Activated CD8-positive, alpha-beta T cell treated with anti-CD3 and anti-CD28 coated beads, Interleukin-2, amount 10 ng/mL, durations not matched to agents 7 days and 5 days (primary cell): ENCODE results near the gene BEGAIN. TPM values are rescaled to one million over a fixed set of nuclear protein-coding genes. Genes with fewer than 3 reads are reported as not detected.

Experiments
- ATAC-seq: fragments of 150-1000 bp; cut with Tn5 transposase; one replicate; pipeline ENCODE4 v1.10.0; 2021; ENCODE audit warnings: moderate library complexity
- CTCF ChIA-PET: fragments of 350-600 bp; sonication (Branson Sonifier 250); formaldehyde crosslinking; loops from one replicate; lab custom pipeline; 2021; ENCODE audit warnings: antibody characterized with exemption; lab: Charles Lee
- POLR2A ChIA-PET: fragments of 350-600 bp; sonication (Branson Sonifier 250); formaldehyde crosslinking; loops from one replicate; lab custom pipeline; 2021; ENCODE audit warnings: antibody characterized with exemption; lab: Charles Lee
- DNase-seq: peaks from one replicate; pipeline ENCODE4 v3.0.0-alpha.2; 2020
- H3K27ac Mint-ChIP-seq: one replicate; pipeline ENCODE4 v1.8.0; 2021; ENCODE audit warnings: mild to moderate bottlenecking, mixed read lengths
- H3K27me3 Mint-ChIP-seq: one replicate; pipeline ENCODE4 v1.8.0; 2021; ENCODE audit warnings: low read depth, mixed read lengths
- H3K36me3 Mint-ChIP-seq: one replicate; pipeline ENCODE4 v1.8.0; 2021; ENCODE audit warnings: low read depth, mixed read lengths
- H3K4me1 Mint-ChIP-seq: one replicate; pipeline ENCODE4 v1.8.0; 2021; ENCODE audit warnings: low read depth, mixed read lengths
- H3K4me3 Mint-ChIP-seq: one replicate; pipeline ENCODE4 v1.8.0; 2021; ENCODE audit warnings: mild to moderate bottlenecking, mixed read lengths
- H3K9me3 Mint-ChIP-seq: one replicate; pipeline ENCODE4 v1.8.0; 2022; ENCODE audit warnings: mixed read lengths; ENCODE audit not compliant: insufficient read depth
- total RNA-seq, 2 experiments: library from RNA; stranded (reverse); gene quantifications; one replicate each; pipeline ENCODE4 v1.2.3, GENCODE V29; 2021

BEGAIN gene
- total RNA-seq, 2 experiments from 2014 or later: 0.70 to 1.2 TPM

DNA sequence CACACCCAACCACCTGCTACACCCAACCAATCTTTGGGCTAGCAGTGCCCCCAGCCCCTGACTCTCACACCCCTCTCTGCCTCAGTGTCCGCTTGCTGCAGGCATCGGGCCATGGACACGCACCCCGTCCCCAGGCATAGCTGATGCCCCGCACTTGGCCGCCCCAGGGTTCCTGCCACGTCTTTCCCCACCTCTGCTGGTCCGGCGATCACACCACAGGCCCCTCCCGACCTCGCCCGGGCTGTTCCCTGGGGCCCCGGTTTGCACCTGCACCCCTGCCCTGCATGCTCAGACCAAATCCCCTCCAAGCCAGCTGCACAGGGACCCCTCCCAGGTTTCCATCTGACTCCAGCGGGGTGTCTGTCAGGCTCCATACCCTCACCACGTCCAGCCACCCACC, 38.3 kb downstream of the BEGAIN start:
- POLR2A ChIA-PET: interaction anchor here (1.1 kb wide), 1 partner anchor 97 kb away, joined by 4 read pairs; no protein-coding TSS in a partner anchor
- H3K4me3 Mint-ChIP-seq: no peak overlapping the region
- no peaks in the 10 kb centered on the region for H3K9me3 Mint-ChIP-seq
- CTCF ChIA-PET: no interaction called here
- H3K27ac Mint-ChIP-seq: no peak overlapping the region
- peaks cover 36% of the 10 kb centered on the region for H3K4me1 Mint-ChIP-seq
- no peaks in the 10 kb centered on the region for H3K36me3 Mint-ChIP-seq
- DNase-seq (no peak), ATAC-seq (no peak)
- H3K27me3 Mint-ChIP-seq: peaks cover 4% of the 10 kb centered on the region

DNA sequence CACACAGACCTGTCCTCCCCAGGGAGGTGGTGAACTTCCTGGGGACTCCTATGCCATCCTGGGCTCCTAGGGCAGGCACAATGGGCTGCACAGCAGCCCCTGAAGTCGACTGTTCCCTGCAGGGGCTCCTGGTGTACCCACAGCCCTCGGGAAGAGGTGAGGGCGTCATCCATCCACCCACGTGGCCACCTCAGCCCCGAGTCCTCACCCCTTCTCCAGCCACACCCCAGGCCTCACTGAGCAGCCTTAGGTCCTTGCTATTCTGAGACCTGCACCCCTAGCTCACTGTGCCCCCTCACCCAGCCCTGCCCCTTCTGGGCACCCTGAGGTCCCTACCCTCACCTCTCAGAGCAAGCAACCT, 38.9 kb downstream of the BEGAIN start:
- ChIA-PET CTCF (no interaction called here), POLR2A (interaction anchor here (1.1 kb wide), 1 partner anchor 97 kb away, joined by 4 read pairs; no protein-coding TSS in a partner anchor)
- H3K4me3 Mint-ChIP-seq: peak overlapping the region; percentile 28
- H3K27me3 Mint-ChIP-seq: peaks cover 4% of the 10 kb centered on the region
- no peak for ATAC-seq
- H3K4me1 Mint-ChIP-seq: peaks cover 36% of the 10 kb centered on the region
- no peak for DNase-seq
- peak overlapping the region; percentile 66 for H3K27ac Mint-ChIP-seq
- H3K36me3 Mint-ChIP-seq: no peaks in the 10 kb centered on the region
- no peaks in the 10 kb centered on the region for H3K9me3 Mint-ChIP-seq

DNA sequence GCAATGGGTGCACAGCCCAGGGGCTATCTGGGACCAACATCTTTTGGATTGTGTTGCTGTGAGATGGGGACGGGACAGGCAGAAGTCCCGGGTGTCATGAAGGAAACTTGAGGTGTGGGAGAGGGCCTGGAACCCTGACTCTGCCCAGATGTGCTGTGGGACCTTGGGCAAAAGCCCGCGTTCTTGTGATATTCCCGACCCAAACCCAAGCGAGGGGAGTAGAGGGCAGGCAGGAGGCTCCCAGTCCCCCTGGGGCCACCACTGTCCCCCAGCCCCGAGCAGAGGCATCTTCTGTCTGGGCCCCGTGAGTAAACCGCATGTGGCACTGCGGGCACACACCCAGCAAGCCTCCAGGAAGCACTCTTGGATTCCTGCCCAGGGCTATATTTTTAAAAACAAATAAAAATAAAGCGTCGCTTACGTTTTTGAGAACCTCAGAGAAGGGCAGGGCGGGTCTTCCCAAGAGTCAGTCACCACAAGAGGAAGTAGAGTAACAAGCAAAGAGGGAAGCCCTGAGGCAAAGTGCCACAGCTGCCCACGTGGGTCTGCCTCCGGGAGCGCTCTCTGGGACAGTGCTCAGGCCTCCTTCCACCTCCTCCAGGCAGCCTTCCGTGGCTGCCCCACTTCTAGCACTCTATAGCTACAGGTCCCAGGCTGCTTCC, 39.5 kb downstream of the BEGAIN start:
- ChIA-PET CTCF (no interaction called here), POLR2A (interaction anchor here (1.1 kb wide), 1 partner anchor 98 kb away, joined by 4 read pairs; no protein-coding TSS in a partner anchor)
- H3K27ac Mint-ChIP-seq: peak overlapping the region; percentile 66

DNA sequence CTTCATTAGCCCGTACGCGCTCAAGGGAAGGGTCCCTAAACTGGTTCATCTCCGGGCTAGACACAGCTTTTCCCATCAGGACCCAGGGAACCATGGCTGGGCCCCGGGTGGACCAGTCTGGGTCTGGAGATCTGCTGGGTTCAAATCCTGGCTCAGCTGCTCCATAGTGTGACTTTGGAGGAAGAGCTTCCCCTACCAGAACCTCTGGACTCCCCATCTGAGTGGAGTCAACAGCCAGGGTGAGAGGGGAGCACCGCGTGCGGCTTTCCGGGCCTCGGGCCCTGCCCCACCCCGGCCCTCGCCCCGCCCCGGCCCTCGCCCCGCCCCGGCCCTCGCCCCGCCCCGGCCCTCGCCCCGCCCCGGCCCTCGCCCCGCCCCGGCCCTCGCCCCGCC, 41.2 kb downstream of the BEGAIN start:
- ATAC-seq: peak; percentile 52
- peak overlapping the region; percentile 52 for H3K27ac Mint-ChIP-seq
- ChIA-PET CTCF (interaction anchor here (1.4 to 5.5 kb wide), 4 partner anchors 100 to 163 kb away, joined by 4 to 34 read pairs (median 9); no protein-coding TSS in a partner anchor), POLR2A (interaction anchor here (0.7 to 0.8 kb wide), 2 partner anchors 95 to 99 kb away, joined by 3 read pairs; no protein-coding TSS in a partner anchor)
- no peak overlapping the region for H3K4me3 Mint-ChIP-seq
- peaks cover 4% of the 10 kb centered on the region for H3K27me3 Mint-ChIP-seq
- H3K9me3 Mint-ChIP-seq: no peaks in the 10 kb centered on the region
- H3K4me1 Mint-ChIP-seq: peaks cover 36% of the 10 kb centered on the region
- DNase-seq: no peak
- H3K36me3 Mint-ChIP-seq: no peaks in the 10 kb centered on the region

More for the DNA sequence above, 39.5 kb downstream of the BEGAIN start:
- ATAC-seq: peak; percentile 28
- peak overlapping the region; percentile 76 for H3K4me3 Mint-ChIP-seq
- H3K9me3 Mint-ChIP-seq: no peaks in the 10 kb centered on the region
- peaks cover 4% of the 10 kb centered on the region for H3K27me3 Mint-ChIP-seq
- DNase-seq: peak; percentile 48
- no peaks in the 10 kb centered on the region for H3K36me3 Mint-ChIP-seq
- peaks cover 36% of the 10 kb centered on the region for H3K4me1 Mint-ChIP-seq

DNA sequence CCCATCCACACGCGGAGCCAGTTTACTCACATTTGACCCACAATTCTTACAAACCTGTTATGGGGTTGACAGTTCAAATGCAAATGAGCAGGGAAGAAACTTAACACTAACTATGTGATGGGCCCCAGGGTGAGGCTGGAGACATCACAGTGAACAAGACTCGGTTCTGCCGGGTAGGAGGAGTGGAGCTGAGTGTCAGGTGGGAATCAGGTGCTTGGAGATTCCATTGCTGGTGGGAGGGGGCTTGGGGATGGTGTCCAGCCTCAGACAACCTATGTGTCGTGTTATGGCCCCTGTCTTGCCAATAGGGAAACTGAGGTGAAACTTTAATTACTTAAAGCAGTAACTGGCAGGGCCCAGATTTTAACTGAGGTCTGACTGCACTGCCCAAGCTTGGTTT, 41.9 kb downstream of the BEGAIN start:
- Mint-ChIP-seq H3K4me3 (no peak overlapping the region), H3K9me3 (no peaks in the 10 kb centered on the region), H3K27ac (no peak overlapping the region), H3K4me1 (peaks cover 36% of the 10 kb centered on the region), H3K27me3 (peaks cover 4% of the 10 kb centered on the region), H3K36me3 (no peaks in the 10 kb centered on the region)
- POLR2A ChIA-PET: no interaction called here
- ATAC-seq: no peak
- CTCF ChIA-PET: interaction anchor here (1.4 to 5.5 kb wide), 4 partner anchors 100 to 162 kb away, joined by 4 to 34 read pairs (median 9); no protein-coding TSS in a partner anchor
- no peak for DNase-seq

DNA sequence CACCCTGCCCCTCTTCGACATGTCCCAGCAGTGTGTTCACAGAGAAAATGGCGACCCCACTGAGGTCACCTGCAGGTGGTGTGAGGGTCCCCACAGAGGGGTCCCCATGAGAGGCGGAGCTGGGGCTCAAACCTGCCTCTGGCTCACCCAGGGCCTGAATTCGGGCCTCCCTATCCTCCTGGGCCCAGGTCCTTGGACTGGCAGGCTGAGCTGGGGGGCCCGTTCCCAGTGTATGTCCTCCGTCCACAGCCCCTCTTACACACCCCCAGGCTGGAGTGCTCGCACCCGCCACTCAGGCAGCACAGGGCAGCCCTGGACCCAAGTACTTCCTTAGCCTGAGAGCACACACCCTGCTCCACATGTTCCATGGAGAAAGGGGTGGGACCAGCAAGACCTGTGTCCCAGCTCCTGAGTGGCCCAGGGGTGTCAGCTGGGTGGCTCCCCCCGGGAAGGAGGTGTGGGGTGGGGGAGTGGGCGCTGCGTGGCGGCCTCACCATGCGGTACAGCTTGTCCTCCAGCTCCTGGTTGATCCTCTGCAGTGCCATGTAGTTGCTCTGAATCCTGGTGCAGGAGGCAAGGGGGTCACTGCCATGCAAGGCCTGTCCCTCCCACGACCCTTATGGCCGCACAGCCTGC, 42.6 kb downstream of the BEGAIN start:
- DNase-seq (no peak), ATAC-seq (no peak)
- Mint-ChIP-seq H3K4me3 (no peak overlapping the region), H3K36me3 (no peaks in the 10 kb centered on the region), H3K9me3 (no peaks in the 10 kb centered on the region), H3K27ac (no peak overlapping the region), H3K4me1 (peaks cover 36% of the 10 kb centered on the region), H3K27me3 (peaks cover 4% of the 10 kb centered on the region)
- CTCF ChIA-PET: interaction anchor here (0.7 to 5.5 kb wide), 3 partner anchors 101 to 160 kb away, joined by 3 to 34 read pairs (median 8); no protein-coding TSS in a partner anchor
- POLR2A ChIA-PET: no interaction called here

DNA sequence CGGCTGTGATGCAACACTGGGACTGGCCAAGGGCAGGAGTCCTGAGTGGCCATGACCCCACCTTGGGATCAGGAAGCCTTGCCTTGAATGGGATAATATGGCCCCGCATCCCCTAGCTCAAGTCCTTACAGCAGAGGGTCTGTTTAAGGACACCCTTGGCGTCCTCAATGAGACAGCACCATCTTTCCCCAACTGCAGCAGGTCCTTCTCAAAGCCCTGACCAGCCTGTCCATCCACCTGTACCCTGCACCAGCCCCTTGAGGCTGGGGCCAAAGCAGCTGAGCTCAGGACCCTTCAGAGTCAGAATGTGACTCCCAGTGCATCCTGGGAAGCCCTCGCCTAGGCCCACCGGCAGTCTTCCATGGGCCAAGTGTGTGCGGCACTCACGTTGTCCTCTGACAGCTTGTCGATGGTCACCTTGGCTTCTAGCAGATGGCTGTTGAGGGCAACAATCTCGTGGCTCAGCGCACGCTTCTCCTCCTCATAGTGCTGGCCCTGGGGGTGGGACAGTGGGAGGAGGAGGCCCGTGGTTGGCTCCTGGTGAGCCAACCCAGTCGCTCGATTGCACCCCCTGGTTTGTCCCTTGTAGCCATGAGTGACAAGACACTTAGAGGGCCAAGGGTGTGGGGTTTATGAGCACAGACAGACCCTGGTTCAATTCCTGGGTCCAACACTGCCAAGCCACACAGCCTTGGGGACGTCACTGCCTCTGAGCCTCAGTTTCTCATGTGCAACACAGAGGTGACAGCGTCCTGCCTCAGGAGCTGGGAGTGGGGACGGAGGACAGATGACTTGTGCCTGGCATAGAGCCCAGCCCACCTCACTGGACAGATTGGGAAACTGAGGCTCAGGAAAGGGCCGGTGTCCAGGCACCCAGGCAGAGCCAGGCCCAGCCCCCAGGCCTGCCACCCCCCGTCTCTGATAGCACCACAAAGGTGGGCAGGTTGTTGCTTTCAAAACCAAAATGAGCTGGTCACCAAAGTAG, 43.5 kb downstream of the BEGAIN start:
- POLR2A ChIA-PET: no interaction called here
- H3K9me3 Mint-ChIP-seq: no peaks in the 10 kb centered on the region
- peaks cover 31% of the 10 kb centered on the region for H3K4me1 Mint-ChIP-seq
- H3K4me3 Mint-ChIP-seq: no peak overlapping the region
- ATAC-seq (no peak), DNase-seq (no peak)
- H3K27me3 Mint-ChIP-seq: peaks cover 4% of the 10 kb centered on the region
- H3K36me3 Mint-ChIP-seq: no peaks in the 10 kb centered on the region
- H3K27ac Mint-ChIP-seq: no peak overlapping the region
- CTCF ChIA-PET: interaction anchor here (2.3 to 5.5 kb wide), 2 partner anchors 102 to 159 kb away, joined by 8 to 34 read pairs; no protein-coding TSS in a partner anchor

DNA sequence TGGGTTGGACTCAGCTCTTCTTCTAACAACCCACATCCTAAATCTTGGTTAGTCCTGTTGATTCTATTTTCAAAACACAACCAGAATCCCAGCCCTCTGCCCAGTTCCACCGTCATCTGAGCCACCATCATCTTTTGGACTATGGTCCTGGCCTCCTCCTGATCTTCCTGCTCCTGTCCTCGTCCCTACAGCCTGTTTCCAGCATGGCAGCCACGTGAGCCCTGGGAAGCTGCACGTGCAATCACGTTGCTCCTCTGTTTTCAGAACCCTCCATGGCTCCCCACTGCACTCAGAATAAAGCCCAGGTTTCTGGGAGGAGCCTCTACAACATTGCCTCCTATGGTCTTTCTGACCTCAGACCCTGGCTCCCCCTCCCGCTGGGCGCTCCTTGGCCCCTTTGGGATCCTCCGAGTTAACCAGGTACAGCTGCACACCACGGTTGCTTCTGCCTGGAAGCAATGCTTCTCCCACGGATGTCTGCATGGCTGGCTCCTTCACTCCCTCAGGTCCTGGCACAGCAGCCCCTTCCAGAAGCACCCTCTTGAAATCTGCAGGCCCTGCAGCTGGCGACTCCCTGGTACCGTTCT, 44.5 kb downstream of the BEGAIN start:
- Mint-ChIP-seq H3K27ac (no peak overlapping the region), H3K36me3 (no peaks in the 10 kb centered on the region), H3K9me3 (no peaks in the 10 kb centered on the region), H3K4me1 (peaks cover 21% of the 10 kb centered on the region), H3K4me3 (no peak overlapping the region), H3K27me3 (peaks cover 4% of the 10 kb centered on the region)
- ChIA-PET POLR2A (no interaction called here), CTCF (interaction anchor here (5.5 kb wide), 1 partner anchor 103 kb away, joined by 34 read pairs; no protein-coding TSS in a partner anchor)
- ATAC-seq (no peak), DNase-seq (no peak)

DNA sequence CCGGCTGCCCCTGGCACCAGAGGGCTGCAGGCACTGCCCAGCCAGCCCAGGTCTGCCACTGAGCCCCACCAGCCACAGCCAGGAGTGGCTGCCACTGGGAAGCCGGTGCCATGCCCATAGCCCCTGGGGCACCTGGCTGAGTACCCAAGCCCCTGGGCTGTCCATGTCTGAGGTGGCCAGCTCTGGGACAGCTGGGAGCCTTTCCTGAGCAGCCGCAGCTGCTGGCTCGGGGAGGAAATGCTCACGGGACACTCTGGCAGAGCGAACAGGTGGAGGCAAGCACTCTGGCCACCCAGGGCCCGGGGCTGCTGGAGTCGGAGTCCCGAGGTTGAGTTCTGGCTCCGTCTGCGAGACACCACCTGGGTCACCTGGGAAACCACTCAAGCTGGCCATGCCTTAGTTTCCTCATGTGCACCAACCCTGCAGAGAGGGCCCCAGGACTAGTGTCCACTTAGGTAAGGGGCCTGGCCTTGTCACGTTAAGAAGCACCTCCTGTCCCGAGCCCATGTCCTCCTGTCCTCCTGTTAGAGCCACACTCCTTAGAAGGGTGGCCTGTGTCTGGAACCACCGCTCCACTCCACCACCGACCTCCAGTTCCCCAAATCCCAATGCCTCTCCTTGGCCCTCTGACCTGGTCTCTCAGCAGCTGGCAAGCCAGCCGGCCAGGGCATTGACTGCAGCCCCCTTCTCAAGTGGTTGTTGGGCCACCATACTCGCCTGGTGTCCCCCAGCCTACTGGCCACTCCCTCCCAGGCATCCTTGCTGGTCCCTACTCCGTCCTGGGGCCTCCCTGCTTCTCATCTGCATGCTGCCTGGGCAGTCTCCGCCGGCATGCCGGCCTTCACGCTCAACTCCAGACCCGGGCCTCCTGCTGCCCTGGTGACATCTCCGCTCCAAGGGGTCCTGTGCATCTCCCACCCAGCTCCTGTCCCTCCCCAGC, 45.3 kb downstream of the BEGAIN start:
- H3K4me3 Mint-ChIP-seq: no peak overlapping the region
- peaks cover 13% of the 10 kb centered on the region for H3K4me1 Mint-ChIP-seq
- CTCF ChIA-PET: interaction anchor here (5.5 kb wide), 1 partner anchor 104 kb away, joined by 34 read pairs; no protein-coding TSS in a partner anchor
- DNase-seq (no peak), ATAC-seq (no peak)
- H3K9me3 Mint-ChIP-seq: no peaks in the 10 kb centered on the region
- H3K27me3 Mint-ChIP-seq: peaks cover 4% of the 10 kb centered on the region
- H3K27ac Mint-ChIP-seq: no peak overlapping the region
- H3K36me3 Mint-ChIP-seq: no peaks in the 10 kb centered on the region
- POLR2A ChIA-PET: no interaction called here

DNA sequence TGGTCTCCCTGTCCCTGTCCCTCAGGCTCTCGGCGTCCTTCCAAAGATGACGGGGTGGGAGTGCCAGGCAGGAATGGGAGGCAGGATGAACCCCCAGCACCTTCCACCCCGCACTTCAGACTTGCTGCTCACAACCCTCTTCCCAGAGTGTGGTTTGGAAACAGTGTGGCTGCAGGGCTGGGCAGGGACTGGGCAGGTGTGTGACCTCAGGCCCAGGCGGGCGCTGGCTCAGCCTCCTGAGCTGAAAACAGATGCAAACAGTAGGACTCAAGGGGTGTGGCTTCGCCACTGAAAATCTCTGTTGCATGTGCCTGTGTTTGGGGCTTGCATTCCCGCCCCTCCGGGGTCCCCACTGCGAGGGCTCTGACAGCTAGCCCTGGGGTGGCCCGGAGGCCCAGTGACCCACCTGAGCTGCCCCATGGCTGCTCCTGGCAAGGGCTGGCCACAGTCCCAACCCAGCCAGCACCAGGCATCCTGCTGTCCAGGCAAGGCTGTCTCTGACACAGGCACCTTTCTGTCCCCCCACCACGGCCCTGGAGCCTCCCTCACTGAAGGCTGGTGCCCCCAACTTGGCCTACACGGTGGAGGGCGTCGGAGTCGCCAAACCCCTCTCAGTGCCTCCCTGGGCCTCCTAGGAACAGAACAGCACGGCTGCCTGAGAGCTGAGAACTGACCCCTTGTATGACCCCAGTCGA, 46.1 kb downstream of the BEGAIN start:
- H3K4me1 Mint-ChIP-seq: peaks cover 7% of the 10 kb centered on the region
- no peak overlapping the region for H3K27ac Mint-ChIP-seq
- CTCF ChIA-PET: no interaction called here
- H3K9me3 Mint-ChIP-seq: no peaks in the 10 kb centered on the region
- H3K27me3 Mint-ChIP-seq: peaks cover 4% of the 10 kb centered on the region
- H3K36me3 Mint-ChIP-seq: no peaks in the 10 kb centered on the region
- ATAC-seq (no peak), DNase-seq (no peak)
- POLR2A ChIA-PET: no interaction called here
- no peak overlapping the region for H3K4me3 Mint-ChIP-seq
